Measurements from ENCODE around the gene ZDHHC11B. TPM values are rescaled to one million over a fixed set of nuclear protein-coding genes. Genes with fewer than 3 reads are reported as not detected.
"Not testable (repeated sequence)": the region's sequence is repeated elsewhere in the genome, so short reads cannot be mapped to it uniquely, and the experiment has no call there.

Gene ZDHHC11B
- total RNA-seq, 1 donor from 2014 or later: not detected

GRCh38 chr5:771087-771781 lies 13.3 kb downstream of the ZDHHC11B start:
- not testable (repeated sequence) for DNase-seq (ENCODE audit: low read depth)

GRCh38 chr5:770585-770984 lies 13.9 kb downstream of the ZDHHC11B start:
- not testable (repeated sequence) for DNase-seq (ENCODE audit: low read depth)

- DNase-seq (ENCODE audit: low read depth): not testable (repeated sequence)
These were observed 14.9 kb downstream of the ZDHHC11B start for GRCh38 chr5:769485-770145.

GRCh38 chr5:766666-767431 lies 17.7 kb downstream of the ZDHHC11B start:
- no peak for DNase-seq (ENCODE audit: low read depth)

- no peak for DNase-seq (ENCODE audit: low read depth)
These were observed 18.4 kb downstream of the ZDHHC11B start for GRCh38 chr5:765948-766631.

GRCh38 chr5:763998-764781 lies 20.3 kb downstream of the ZDHHC11B start:
- DNase-seq (ENCODE audit: low read depth): no peak

- DNase-seq (ENCODE audit: low read depth): no peak
These were observed 21.1 kb downstream of the ZDHHC11B start for GRCh38 chr5:763397-763796.

- not testable (repeated sequence) for DNase-seq (ENCODE audit: low read depth)
These were observed 21.5 kb downstream of the ZDHHC11B start for GRCh38 chr5:762996-763395.

- no peak for DNase-seq (ENCODE audit: low read depth)
These were observed 22.4 kb downstream of the ZDHHC11B start for GRCh38 chr5:761854-762710.

- DNase-seq (ENCODE audit: low read depth): no peak
These were observed 23.3 kb downstream of the ZDHHC11B start for GRCh38 chr5:761059-761771.

- no peak for DNase-seq (ENCODE audit: low read depth)
These were observed 24.0 kb downstream of the ZDHHC11B start for GRCh38 chr5:760363-761058.

GRCh38 chr5:759781-760362 lies 24.7 kb downstream of the ZDHHC11B start:
- DNase-seq (ENCODE audit: low read depth): no peak

GRCh38 chr5:759111-759751 lies 25.3 kb downstream of the ZDHHC11B start:
- no peak for DNase-seq (ENCODE audit: low read depth)

- no peak for DNase-seq (ENCODE audit: low read depth)
These were observed 25.9 kb downstream of the ZDHHC11B start for GRCh38 chr5:758698-759053.

GRCh38 chr5:757931-758697 lies 26.4 kb downstream of the ZDHHC11B start:
- DNase-seq (ENCODE audit: low read depth): no peak

- DNase-seq (ENCODE audit: low read depth): no peak
These were observed 27.1 kb downstream of the ZDHHC11B start for GRCh38 chr5:757346-757930.
